Stomach (tissue), 9 donors: ENCODE data around the gene MIPOL1. TPM values are rescaled to one million over a fixed set of nuclear protein-coding genes. Genes with fewer than 3 reads are reported as not detected.
"Not testable (repeated sequence)": the region's sequence is repeated elsewhere in the genome, so short reads cannot be mapped to it uniquely, and the experiment has no call there.

Experiments used
- DNase-seq, 2 donors: peaks; one replicate each; pipeline versions ENCODE4 v3.0.0 to v3.0.0-alpha.2; 2013 to 2019
- H3K27ac ChIP-seq, 5 donors: fragments of 200-600 bp in 4 of 5; sonication (generic) in 4 of 5; one replicate each; pipeline ENCODE4 v1.5.1; 2013 to 2019; ENCODE audit warnings: mild to moderate bottlenecking in 1 of 5, moderate library complexity in 1 of 5
- H3K27me3 ChIP-seq, 3 donors: fragments of 200-600 bp; sonication (generic); one replicate each; pipeline ENCODE4 v1.5.1; 2017 to 2019; ENCODE audit warnings: mixed run types in 1 of 3
- H3K36me3 ChIP-seq, 4 donors: fragments of 200-600 bp; sonication (generic); 1 replicate in 3 of 4; 2 replicates in 1 of 4; pipeline ENCODE4 v1.5.1; 2016 to 2019
- H3K4me1 ChIP-seq, 4 donors: fragments of 200-600 bp; sonication (generic); one replicate each; pipeline ENCODE4 v1.5.1; 2016 to 2019
- H3K4me3 ChIP-seq, 4 donors: fragments of 200-600 bp; sonication (generic) in 3 of 4; one replicate each; pipeline ENCODE4 v1.5.1; 2016 to 2019; ENCODE audit warnings: mild to moderate bottlenecking in 1 of 4
- H3K9me3 ChIP-seq, 4 donors: fragments of 200-600 bp; sonication (generic); one replicate each; pipeline ENCODE4 v1.5.1; 2016 to 2019
- CTCF ChIP-seq, 7 experiments: fragments of 450-650 bp in 4 of 7; fragments of 200-600 bp in 3 of 7; sonication (generic) in 3 of 7; IDR thresholded peaks; one replicate each; pipeline ENCODE4 v1.5.1; 2016 to 2019; ENCODE audit warnings: antibody characterized with exemption in 7 of 7, control low read depth in 2 of 7, mild to moderate bottlenecking in 1 of 7
- EP300 ChIP-seq: sonication (generic); formaldehyde crosslinking; IDR thresholded peaks from one replicate; pipeline ENCODE4 v1.6.1; 2017; ENCODE audit warnings: antibody characterized with exemption
- POLR2A ChIP-seq, 4 donors: fragments of 450-650 bp; IDR thresholded peaks; one replicate each; pipeline ENCODE4 v1.6.1; 2016; ENCODE audit warnings: antibody characterized with exemption in 4 of 4, control low read depth in 2 of 4, mild to moderate bottlenecking in 1 of 4, moderate library complexity in 1 of 4
- POLR2AphosphoS5 ChIP-seq, 3 donors: sonication (generic); formaldehyde crosslinking; IDR thresholded peaks; one replicate each; pipeline ENCODE4 v1.6.1; 2016; ENCODE audit warnings: antibody characterized with exemption in 3 of 3
- WGBS, 5 donors: extraction: QIAGEN DNeasy Blood & Tissue Kit in 3 of 5; methylation state at CpG; one replicate each; pipeline versions ENCODE4 v1.1.5 to v1.1.7; 2013 to 2018; 5-methylcytosine and 5-hydroxymethylcytosine counted together
- intact Hi-C: fragments of 100-400 bp; cut with DNase I; formaldehyde crosslinking; loops from one replicate; pipeline ENCODE4 v1.15.1; 2023; ENCODE audit warnings: low total_unique reads
- polyA plus RNA-seq, 3 donors: library from polyadenylated mRNA; stranded (reverse); fragments of 200-250 nt; gene quantifications; one replicate each; pipeline ENCODE4 v1.2.3, GENCODE V29; 2013
- total RNA-seq, 5 donors: library from RNA; depleted of rRNA; stranded (reverse); fragments of >200 nt; gene quantifications; one replicate each; pipeline versions ENCODE4 v1.1.0 to v1.2.3, GENCODE V29; 2014 to 2016
- donor health status: healthy with polysubstance abuse.
- donor health status: Bipolar disorder and iron deficiency.
- donor health status: healthy.

Gene MIPOL1
- total and polyA plus RNA-seq, 8 donors = 2.2 to 133 (median 15.8) TPM

- no peak overlapping the region for H3K27ac ChIP-seq
- no peak overlapping the region for H3K4me3 ChIP-seq
- WGBS, 5 donors = 84 to 96% (median 91%) methylated on average over 2 of the region's 2 CpGs
- peaks cover 0 to 15% (median 10%) of the 10 kb centered on the region in 4 donors for H3K9me3 ChIP-seq
- H3K36me3 ChIP-seq = no peaks in the 10 kb centered on the region
- H3K4me1 ChIP-seq = no peaks in the 10 kb centered on the region
- intact Hi-C loops = no loop called here
- DNase-seq = no peak
- TF ChIP-seq POLR2AphosphoS5 (IDR thresholded peaks at IDR 0.05) = no peak
- TF ChIP-seq CTCF (IDR thresholded peaks at IDR 0.05) = no peak
- TF ChIP-seq EP300 = no peak
- TF ChIP-seq POLR2A (IDR thresholded peaks at IDR 0.05) = no peak
- H3K27me3 ChIP-seq = no peaks in the 10 kb centered on the region
Measured at GRCh38 chr14:37157987-37158386, 39.8 kb upstream of the MIPOL1 start.

GRCh38 chr14:37162307-37162706 is 35.4 kb upstream of the MIPOL1 start:
- H3K9me3 ChIP-seq, H3K27me3 ChIP-seq, DNase-seq, H3K27ac ChIP-seq, H3K4me1 ChIP-seq, intact Hi-C loops, H3K36me3 ChIP-seq, H3K4me3 ChIP-seq: not testable (repeated sequence)
- 87 to 100% methylated on average over 2 of the region's 2 CpGs; no CpG with 5 or more reads in 3 of the 5 donors for WGBS, 5 donors

GRCh38 chr14:37165794-37166193 is 31.9 kb upstream of the MIPOL1 start:
- intact Hi-C loops = no loop called here
- Histone ChIP-seq H3K27ac (no peak overlapping the region), H3K36me3 (no peaks in the 10 kb centered on the region), H3K4me1 (no peaks in the 10 kb centered on the region), H3K27me3 (no peaks in the 10 kb centered on the region), H3K9me3 (no peaks in the 10 kb centered on the region), H3K4me3 (no peak overlapping the region)
- TF ChIP-seq POLR2A (IDR thresholded peaks at IDR 0.05) (no peak), CTCF (IDR thresholded peaks at IDR 0.05) (no peak), POLR2AphosphoS5 (IDR thresholded peaks at IDR 0.05) (no peak), EP300 (no peak)
- 78 to 90% (median 86%) methylated on average over 3 of the region's 3 CpGs for WGBS, 5 donors
- DNase-seq = no peak

GRCh38 chr14:37167151-37168047 is 30.3 kb upstream of the MIPOL1 start:
- no peak for DNase-seq
- peaks cover 0 to 5% (median 0%) of the 10 kb centered on the region in 4 donors for H3K4me1 ChIP-seq
- no peaks in the 10 kb centered on the region for H3K36me3 ChIP-seq
- intact Hi-C loops = no loop called here
- TF ChIP-seq POLR2AphosphoS5 (IDR thresholded peaks at IDR 0.05) (no peak), POLR2A (IDR thresholded peaks at IDR 0.05) (no peak), CTCF (IDR thresholded peaks at IDR 0.05) (no peak), EP300 (no peak)
- no peaks in the 10 kb centered on the region for H3K9me3 ChIP-seq
- peaks cover 0 to 5% (median 0%) of the 10 kb centered on the region in 3 donors for H3K27me3 ChIP-seq
- H3K27ac ChIP-seq = no peak overlapping the region
- H3K4me3 ChIP-seq = no peak overlapping the region
- 87 to 91% (median 88%) methylated on average over 10 of the region's 10 CpGs for WGBS, 5 donors

- peak; percentile 21 to 33 for DNase-seq
- no peak overlapping the region for H3K4me3 ChIP-seq
- H3K36me3 ChIP-seq = no peaks in the 10 kb centered on the region
- intact Hi-C loops = no loop called here
- peaks cover 0 to 16% (median 6%) of the 10 kb centered on the region in 4 donors for H3K4me1 ChIP-seq
- no peaks in the 10 kb centered on the region for H3K9me3 ChIP-seq
- WGBS, 5 donors = 57 to 71% (median 66%) methylated on average over 4 of the region's 4 CpGs
- H3K27ac ChIP-seq = no peak overlapping the region
- TF ChIP-seq CTCF (IDR thresholded peaks at IDR 0.05) = no peak
- no peak for TF ChIP-seq POLR2A (IDR thresholded peaks at IDR 0.05)
- no peak for TF ChIP-seq POLR2AphosphoS5 (IDR thresholded peaks at IDR 0.05)
- no peak for TF ChIP-seq EP300
- H3K27me3 ChIP-seq = peaks cover 0 to 5% (median 0%) of the 10 kb centered on the region in 3 donors
Measured at GRCh38 chr14:37168721-37169120, 29.0 kb upstream of the MIPOL1 start.
